NCI-H2107 (cell line): ENCODE data around the gene PSTPIP1.

Source experiments
- DNase-seq: peaks from one replicate; lab custom pipeline; 2025; lab: John Stamatoyannopoulos, UW

The PSTPIP1 gene

GRCh38 chr15:77042955-77043920 lies 48.3 kb downstream of the PSTPIP1 start:
- no peak for DNase-seq

GRCh38 chr15:77044228-77045042 lies 49.5 kb downstream of the PSTPIP1 start:
- no peak for DNase-seq

GRCh38 chr15:77045985-77046384 lies 51.1 kb downstream of the PSTPIP1 start:
- DNase-seq = no peak

GRCh38 chr15:77046704-77047412 lies 51.9 kb downstream of the PSTPIP1 start:
- no peak for DNase-seq

GRCh38 chr15:77048135-77048876 lies 53.4 kb downstream of the PSTPIP1 start:
- no peak for DNase-seq

GRCh38 chr15:77052556-77052955 lies 57.6 kb downstream of the PSTPIP1 start:
- no peak for DNase-seq

GRCh38 chr15:77053709-77054108 lies 58.8 kb downstream of the PSTPIP1 start:
- DNase-seq = no peak

- no peak for DNase-seq
Measured at GRCh38 chr15:77057072-77057471, 62.1 kb downstream of the PSTPIP1 start.

GRCh38 chr15:77057685-77058084 lies 62.8 kb downstream of the PSTPIP1 start:
- no peak for DNase-seq

GRCh38 chr15:77058468-77058867 lies 63.5 kb downstream of the PSTPIP1 start:
- DNase-seq = no peak

- no peak for DNase-seq
Measured at GRCh38 chr15:77059786-77060361, 64.9 kb downstream of the PSTPIP1 start.

GRCh38 chr15:77060546-77060945 lies 65.6 kb downstream of the PSTPIP1 start:
- no peak for DNase-seq

- no peak for DNase-seq
Measured at GRCh38 chr15:77063249-77063648, 68.3 kb downstream of the PSTPIP1 start.

- no peak for DNase-seq
Measured at GRCh38 chr15:77064063-77064462, 69.1 kb downstream of the PSTPIP1 start.

GRCh38 chr15:77064539-77065308 lies 69.8 kb downstream of the PSTPIP1 start:
- DNase-seq = no peak

- DNase-seq = no peak
Measured at GRCh38 chr15:77066971-77067690, 72.2 kb downstream of the PSTPIP1 start.

- no peak for DNase-seq
Measured at GRCh38 chr15:77067691-77068367, 72.9 kb downstream of the PSTPIP1 start.

- DNase-seq = no peak
Measured at GRCh38 chr15:77068633-77069032, 73.7 kb downstream of the PSTPIP1 start.

- DNase-seq = no peak
Measured at GRCh38 chr15:77069521-77070121, 74.7 kb downstream of the PSTPIP1 start.
